Sigmoid colon (tissue), 4 donors: ENCODE data around the gene PCSK5.

ENCODE experiments used
- CTCF ChIP-seq, 4 experiments: fragments of 450-650 bp in 3 of 4; fragments of 200-600 bp in 1 of 4; IDR thresholded peaks; one replicate each; pipeline ENCODE4 v1.5.1; 2016 to 2019; ENCODE audit warnings: antibody characterized with exemption in 4 of 4, mild to moderate bottlenecking in 3 of 4, moderate library complexity in 2 of 4
- EP300 ChIP-seq, 4 donors: sonication (generic); formaldehyde crosslinking; IDR thresholded peaks; one replicate each; pipeline ENCODE4 v1.6.1; 2017; ENCODE audit warnings: antibody characterized with exemption in 4 of 4
- POLR2A ChIP-seq, 2 donors: fragments of 450-650 bp; IDR thresholded peaks; one replicate each; pipeline ENCODE4 v1.6.1; 2016; ENCODE audit warnings: antibody characterized with exemption in 2 of 2, mild to moderate bottlenecking in 2 of 2, moderate library complexity in 2 of 2

- no peak for TF ChIP-seq CTCF (IDR thresholded peaks at IDR 0.05)
- no peak for TF ChIP-seq POLR2A (IDR thresholded peaks at IDR 0.05)
- no peak for TF ChIP-seq EP300 (IDR thresholded peaks at IDR 0.05)
Measured at GRCh38 chr9:76290555-76290954, 400.1 kb downstream of the PCSK5 start.
